ENCODE measurements around the gene SCN5A. TPM values are rescaled to one million over a fixed set of nuclear protein-coding genes. Genes with fewer than 3 reads are reported as not detected.

Gene SCN5A
- not detected in 2 replicates for total RNA-seq

GRCh38 chr3:38649500-38650247 lies at the start of gene SCN5A:
SCN5A (minus strand) TSS chr3:38649687; CDS start chr3:38633307, 16,380 bp downstream.

Other genes starting within 250 kb of the SCN5A start
- 5.3 and 6.0 TPM in 2 replicates for gene ACVR2B, start 195.8 kb downstream of the SCN5A start, total RNA-seq
- gene EXOG, start 153.3 kb downstream of the SCN5A start, total RNA-seq, result 1.7 and 3.1 TPM in 2 replicates
- not detected in 2 replicates for gene SCN10A, start 166.5 kb upstream of the SCN5A start, total RNA-seq

Measured in tracheal epithelial cell (primary cell).